ENCODE measurements around the gene C1orf35.

Gene C1orf35

DNA sequence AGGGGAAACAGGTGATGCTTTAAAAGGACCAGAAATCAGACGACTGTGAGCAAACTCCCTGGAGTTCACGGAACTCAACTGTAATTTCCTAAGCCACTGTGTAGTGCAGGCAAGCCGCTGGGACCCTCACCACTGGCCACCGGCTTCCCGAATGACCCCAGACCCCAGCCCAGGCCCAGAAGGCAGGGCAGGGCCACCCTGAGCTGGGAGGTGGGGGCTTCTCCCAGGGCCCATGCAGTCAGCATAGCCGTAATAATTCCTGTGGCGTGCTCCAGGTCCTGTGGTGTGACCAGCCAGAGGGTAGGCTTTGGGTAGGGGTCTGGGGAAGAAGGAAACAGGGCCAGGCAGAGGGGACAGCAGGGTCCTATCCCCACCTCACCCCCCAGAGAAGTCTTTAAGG is 24.1 kb downstream of the C1orf35 start:
- no peak for DNase-seq (ENCODE audit: low read depth)

DNA sequence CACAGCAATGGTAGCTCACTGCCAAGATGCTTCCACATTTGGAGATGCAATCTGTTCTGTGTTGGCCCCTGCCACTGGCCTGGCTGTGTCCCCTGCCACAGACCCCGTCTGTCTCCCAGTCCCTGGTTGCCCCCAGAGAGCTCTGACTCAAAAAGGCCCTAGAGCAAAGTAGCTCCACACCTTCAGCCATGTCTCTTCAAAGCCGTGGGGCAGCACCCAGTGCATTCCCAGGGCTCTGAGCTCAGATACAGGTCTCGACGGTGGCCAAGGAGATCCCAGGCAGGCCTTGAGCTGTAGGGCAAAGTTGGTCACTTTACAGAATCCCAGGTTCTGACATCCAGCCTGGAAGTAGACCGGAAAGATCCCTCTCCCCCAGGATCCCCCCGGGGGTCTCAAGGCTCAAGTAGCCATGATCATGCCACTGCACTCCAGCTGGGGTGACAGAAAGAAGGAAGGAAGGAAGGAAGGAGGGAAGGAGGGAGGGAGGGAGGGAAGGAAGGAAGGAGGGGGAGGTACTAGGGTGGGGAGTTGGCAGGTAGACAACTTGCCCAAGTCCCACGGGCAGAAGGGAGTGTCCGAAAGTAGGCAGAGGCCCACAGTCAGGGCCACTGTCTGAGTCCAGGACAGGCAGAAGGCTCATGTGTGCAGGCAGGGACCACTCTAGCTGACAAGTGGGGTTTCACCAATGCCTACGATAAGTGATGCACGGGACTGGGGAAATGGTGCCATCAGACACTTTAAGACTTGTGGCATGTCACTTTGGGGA is 25.4 kb downstream of the C1orf35 start:
- no peak for DNase-seq (ENCODE audit: low read depth)

DNA sequence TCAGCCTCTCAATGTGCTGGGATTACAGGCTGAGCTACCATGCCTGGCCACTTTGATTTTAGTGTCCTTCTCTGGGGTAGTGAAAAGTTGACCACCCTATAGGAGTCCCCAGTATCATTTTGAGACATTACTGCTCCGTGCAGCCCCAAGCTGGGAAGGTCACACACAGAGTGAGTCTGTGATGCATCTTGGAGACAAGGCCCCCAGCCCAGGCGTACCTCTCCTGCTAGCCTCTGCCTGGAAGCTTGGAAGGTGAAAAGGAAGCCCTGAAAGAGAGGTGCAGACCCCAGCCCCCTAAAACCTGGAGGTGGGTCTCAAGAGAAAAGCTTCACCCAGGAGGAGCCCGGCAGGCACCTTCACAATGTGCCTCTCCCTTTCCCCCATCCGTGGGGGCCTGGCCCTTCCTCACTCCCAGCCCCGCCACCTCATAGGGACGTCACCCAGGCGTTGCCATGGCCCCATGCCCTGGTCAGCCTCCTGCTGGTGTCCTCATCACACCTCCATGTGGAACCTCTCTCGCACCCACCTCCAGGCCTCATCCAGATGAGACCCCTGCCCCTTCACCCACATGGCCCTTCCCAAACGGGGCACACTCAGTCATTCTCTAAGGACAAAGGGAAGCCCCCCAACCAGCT is 26.2 kb downstream of the C1orf35 start:
- no peak for DNase-seq (ENCODE audit: low read depth)

DNA sequence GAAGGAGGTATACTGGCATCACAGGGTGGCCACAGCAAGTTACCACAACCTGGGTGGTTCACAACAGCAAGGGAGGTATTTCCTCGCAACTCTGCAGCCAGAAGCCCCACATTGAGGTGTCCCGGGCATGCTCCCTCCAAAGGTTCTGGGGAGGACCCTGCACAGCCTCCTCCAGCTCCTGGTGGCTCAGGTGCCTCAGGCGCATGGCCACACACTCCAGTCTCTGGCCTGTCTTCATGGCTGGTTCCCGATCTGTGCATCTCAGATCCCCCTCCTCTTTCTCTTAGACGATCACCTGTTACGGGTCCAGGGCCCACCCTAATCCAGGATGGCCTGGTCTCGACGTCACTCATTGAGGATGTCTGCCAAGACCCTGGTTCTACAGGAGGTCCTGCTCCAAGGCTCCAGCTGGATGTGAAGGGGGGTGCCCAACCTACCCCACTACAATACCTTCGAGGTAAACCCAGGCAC is 27.3 kb downstream of the C1orf35 start:
- no peak for DNase-seq (ENCODE audit: low read depth)

DNA sequence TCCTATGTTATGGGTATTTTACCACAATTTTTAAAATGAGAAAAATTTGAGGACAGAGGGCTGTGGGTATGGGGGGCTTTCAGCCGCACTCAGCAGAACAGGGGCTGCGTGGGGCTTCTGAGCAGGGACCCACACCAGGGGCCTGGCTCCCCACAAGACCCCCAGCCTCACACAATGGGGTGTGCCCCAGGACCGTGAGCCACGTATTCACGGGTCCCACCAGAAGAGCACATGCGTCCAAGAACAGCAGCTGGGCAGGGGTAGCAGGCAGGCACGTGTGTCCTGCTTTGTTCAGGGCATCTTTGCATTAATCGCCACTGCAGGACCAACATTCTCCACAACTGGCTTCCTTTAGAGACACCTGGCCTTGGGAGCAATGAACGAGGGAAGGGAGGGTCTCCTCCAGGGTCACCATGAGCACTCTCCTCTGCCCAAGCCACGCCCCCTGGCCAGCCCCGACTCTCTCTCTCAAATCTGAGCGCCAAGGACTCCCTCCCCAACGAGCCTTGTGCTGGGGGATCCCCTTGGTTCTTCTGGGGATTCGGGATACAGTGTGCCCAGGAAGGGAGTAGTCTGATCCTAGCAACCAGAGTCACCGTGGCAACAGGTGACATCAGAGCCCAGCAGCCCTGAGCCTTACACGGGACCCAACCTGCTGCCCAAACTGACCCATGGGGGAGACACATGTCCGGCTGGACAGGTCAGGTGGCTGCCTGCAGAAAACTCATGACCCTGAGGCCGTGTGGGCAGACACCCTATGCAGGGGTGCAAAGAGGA is 28.0 kb downstream of the C1orf35 start:
- no peak for DNase-seq (ENCODE audit: low read depth)

DNA sequence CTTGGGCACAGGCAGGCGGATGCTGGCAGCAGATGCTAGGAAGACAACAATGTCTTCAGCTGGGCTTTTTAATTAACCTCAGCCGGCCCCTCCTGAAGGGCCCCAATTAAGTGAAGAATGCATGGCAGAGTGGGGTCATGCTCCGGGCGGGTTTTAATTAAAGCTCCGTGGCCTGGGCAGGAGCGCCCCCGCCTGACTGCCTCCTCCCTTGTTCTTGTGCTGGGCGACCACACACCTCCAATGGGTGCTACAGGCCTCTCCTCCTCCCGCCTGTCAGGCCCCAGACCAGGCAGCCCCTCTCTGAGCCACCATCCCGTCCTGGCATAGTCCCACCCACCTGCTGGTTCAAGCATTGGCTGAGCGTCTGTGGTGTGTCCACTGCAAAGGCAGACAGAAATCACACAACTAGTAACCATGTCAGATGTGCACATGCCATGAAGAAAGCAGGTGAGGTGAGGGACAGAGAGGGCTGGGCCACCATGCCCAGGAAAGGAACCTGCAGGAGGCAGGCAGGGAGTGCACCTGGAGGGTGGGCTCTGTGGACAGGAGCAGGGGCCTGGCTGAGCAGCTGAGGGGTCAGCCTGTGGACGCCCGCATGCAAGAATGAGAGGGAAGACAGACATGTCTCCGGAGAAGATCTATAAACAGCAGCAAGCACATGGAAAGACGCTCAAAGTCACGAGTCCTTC is 29.1 kb downstream of the C1orf35 start:
- no peak for DNase-seq (ENCODE audit: low read depth)

DNA sequence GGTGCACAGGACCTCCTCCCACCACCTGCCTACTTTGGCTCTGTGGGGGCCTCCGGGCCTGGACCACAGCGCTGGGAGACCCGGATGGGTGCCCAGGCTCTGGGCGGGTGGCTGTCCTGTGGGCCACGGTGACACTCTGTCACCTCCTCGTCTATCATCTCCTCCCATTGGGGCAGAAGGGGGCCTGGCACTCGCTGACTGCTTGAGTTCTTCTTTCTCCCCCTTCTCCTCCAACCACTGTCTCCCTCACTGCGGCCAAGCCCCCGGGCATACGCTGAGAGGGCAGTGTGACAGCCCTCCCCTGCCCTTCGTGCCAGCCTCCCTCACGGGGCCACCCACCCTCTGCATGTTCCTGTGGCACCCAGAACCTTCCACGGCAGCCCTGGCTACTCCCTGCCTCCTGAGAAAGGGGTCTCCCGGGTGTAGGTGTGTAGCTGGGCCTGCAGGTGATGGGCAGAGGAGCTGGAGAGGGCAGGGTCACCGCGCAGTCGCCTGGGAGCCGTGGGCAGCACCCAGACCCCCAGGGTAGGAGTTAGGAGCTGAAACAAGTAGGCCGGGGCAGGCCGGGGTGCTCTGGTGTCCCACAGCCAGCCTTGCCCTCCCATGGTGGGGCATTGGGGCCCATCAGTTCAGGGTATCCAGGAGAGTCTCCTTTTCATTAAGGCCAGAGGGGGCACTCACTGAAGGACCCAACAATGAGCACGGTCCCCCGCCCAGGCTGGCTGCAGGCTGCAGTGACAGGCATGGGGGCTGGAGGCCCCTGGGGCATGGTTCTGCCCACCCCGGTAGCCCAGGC is 29.9 kb downstream of the C1orf35 start:
- no peak for DNase-seq (ENCODE audit: low read depth)

DNA sequence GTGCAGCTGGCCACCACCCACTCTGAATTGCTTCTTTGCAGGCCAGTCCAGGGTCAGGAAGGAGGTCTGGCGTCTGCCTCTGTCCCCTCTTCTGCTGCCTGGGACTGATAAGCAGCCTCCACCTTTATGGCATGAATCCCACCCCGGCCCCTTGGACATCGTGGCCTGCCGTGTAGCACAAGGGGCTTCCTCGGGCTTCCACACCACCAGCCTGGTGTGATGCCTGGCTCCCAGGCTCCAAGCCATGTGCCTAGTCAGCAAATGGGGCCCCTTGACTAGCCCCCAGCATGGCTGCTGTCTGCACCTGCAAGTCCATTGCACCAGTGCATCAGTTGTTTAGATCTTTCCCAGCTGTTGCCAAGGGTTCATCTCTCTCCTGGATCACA is 30.5 kb downstream of the C1orf35 start:
- DNase-seq (ENCODE audit: low read depth): no peak

DNA sequence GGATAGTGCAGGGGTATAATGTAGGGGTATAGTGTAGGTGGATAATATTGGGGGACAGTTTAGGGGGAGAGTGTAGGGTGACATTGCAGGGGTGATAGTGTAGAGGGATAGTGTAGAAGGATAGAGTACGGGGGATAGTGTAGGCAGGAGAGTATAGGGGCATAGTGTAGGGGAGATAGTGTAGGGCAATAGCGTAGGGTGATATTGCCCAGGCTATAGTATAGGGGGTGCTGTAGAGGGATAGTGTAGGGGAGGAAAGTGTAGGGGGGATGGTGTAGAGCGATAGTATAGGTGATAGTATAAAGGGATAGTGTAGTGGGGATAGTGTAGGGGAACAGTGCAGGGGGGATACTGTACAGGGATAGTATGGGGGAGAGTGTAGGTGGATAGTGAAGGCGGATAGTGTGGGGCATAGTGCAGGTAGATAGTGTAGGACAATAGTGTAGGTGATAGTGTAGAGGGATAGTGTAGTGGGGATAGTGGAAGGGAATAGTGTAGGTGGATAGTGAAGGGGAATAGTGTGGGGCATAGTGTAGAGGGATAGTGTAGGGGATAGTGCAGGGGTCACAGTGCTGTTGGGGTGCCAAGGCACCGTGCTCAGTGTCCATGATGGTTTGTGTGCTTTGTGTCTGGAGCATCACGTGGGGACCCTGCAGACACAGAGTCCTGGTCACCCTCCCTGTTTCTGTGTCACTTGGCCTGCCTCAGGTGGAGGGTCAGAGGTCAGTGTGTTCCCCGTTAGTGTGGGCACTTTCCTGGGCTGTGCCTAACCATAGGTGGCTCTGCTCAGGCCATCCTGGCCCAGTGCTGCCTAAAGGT is 31.1 kb downstream of the C1orf35 start:
- no peak for DNase-seq (ENCODE audit: low read depth)

DNA sequence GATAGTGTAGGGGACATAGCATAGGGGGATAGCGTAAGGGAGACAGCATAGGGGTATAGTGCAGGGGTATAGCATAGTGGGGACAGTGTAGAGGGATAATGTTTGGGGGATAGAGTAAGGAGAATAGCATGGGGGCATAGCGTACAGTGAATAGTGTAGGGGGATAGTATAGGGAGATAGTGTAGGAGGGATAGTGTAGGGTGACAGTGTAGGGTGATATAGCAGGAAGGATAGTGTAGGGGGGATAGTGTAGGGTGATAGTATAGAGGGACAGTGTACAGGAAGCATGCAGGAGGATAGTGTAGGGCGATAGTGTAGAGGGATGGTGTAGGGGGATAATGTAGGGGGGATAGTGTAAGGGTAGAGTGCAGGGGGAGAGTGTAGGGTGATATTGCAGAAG is 32.3 kb downstream of the C1orf35 start:
- DNase-seq (ENCODE audit: low read depth): no peak

DNA sequence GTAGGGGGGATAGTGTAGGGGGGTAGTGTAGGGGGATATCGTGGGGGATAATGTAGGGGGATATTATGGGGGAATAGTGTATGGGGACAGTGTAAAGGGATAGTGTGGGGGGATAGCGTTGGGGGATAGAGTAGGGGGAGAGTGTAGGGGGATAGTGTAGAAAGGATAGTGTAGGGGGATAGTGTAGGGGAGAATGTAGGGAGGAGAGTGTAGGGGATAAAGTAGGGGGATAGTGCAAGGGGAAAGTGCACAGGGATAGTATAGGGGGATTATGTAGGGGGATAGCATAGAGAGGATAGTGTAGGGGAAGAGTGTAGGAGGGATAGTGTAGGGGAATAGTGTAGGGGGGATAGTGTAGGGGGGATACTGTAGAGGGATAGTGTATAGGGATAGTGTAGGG is 33.0 kb downstream of the C1orf35 start:
- no peak for DNase-seq (ENCODE audit: low read depth)

DNA sequence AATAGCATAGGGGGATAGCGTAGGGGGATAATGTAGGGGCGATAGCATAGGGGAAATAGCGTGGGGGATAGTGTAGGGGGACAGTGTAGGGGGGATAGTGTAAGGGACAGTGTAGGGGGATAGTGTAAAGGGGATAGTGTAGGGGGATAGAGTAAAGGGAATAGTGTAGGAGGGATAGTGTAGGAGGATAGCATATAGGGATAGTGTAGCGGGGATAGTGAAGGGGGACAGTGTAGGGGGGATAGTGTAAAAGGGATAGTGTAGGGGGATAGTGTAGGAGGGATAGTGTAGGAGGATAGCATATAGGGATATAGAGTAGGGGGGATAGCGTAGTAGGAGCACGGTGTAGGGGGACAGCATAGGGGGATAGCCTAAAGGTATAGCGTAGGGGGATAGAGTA is 34.8 kb downstream of the C1orf35 start:
- no peak for DNase-seq (ENCODE audit: low read depth)

DNA sequence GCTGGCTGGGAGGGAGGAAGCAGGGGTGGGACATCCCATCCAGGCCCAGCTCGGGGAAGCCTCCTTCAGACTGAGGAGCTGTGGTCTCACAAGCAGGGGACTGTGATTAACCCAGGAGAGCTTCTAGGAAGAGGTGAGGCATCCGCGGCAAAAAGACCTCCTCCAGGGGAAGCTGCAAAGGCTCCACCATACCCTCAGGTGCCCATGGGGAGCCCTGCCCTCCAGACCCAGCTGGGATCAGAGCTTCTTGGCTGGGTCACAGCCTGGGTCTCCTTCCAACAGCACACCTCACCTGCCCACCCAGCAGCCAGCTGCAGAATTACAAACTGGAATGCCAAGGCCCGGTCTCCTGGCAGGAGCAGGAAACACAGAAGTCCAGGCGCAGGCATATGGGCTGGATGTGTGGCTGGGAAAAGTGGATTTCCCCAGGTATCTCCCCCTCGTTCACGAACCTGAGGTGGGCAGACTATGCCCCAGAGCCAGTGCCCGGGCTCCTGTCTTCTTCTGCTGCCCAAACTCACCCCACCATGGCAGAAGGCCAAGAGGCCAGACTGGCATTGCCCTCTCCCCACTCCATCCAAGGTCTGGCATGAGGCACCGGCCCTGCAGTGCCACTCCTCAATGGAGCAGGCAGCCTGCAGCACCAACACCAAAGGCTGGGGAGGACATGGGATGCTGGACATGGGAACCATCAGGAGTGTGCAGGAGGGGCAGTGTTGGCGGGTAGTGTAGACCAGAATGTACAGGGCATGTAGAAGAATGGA is 36.1 kb downstream of the C1orf35 start:
- no peak for DNase-seq (ENCODE audit: low read depth)

DNA sequence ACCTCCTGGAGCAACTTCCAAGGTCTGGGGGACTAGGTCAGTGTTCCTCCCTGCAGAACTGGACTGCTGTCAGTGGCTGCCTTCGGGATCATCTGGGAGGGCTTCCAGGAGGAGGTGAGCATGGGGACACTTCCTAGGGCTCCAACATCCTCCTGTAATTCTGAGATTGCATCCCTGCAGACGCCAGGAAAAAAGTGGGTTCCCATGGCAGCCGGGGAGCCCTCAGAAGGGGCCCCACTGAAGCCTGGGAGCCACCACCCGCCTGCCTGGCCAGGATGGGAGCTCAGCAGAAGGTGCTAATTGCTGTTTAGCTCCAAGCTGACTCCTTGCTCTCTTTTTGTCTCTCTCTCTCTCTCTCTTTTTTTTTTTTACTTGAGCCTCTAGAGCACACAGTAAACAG is 36.7 kb downstream of the C1orf35 start:
- DNase-seq (ENCODE audit: low read depth): no peak

DNA sequence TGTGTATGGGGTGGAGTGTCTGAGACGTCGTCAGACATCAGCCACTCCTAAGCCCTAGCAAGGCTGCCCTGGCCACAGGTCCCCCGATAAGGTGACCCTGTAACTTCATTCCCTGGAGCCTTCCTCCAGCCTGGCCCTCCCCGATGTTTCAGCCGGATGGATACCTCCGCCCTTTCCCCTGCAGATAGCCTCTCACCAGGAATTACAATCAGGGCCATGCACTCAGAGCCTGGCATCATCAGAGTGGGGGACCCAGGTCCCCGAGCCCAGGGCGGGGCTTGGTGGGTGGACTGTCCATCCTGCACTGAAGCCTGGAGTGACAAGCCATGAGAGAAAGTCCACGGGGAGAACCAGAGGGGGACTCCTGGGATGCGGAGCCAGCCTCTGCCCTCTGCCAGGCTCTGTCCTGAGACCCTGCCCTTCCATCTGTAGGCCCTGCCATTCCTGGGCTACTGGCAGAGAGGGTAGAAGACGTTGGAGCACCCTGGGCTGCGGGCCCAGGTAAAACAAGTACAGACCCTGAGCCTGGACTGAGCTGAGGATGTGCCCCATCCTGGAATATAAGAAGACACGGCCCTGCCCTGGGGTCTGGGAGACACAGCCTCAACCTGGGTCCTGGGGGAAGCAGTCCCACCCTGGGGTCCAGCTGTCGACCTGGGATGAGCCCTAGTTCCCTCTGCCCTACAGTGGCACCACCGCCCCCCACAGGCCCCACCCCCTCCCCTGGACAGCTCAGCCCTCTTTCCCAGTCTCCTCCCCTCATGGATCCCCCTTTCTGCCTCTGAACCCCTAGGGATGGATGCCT is 37.4 kb downstream of the C1orf35 start:
- no peak for DNase-seq (ENCODE audit: low read depth)

DNA sequence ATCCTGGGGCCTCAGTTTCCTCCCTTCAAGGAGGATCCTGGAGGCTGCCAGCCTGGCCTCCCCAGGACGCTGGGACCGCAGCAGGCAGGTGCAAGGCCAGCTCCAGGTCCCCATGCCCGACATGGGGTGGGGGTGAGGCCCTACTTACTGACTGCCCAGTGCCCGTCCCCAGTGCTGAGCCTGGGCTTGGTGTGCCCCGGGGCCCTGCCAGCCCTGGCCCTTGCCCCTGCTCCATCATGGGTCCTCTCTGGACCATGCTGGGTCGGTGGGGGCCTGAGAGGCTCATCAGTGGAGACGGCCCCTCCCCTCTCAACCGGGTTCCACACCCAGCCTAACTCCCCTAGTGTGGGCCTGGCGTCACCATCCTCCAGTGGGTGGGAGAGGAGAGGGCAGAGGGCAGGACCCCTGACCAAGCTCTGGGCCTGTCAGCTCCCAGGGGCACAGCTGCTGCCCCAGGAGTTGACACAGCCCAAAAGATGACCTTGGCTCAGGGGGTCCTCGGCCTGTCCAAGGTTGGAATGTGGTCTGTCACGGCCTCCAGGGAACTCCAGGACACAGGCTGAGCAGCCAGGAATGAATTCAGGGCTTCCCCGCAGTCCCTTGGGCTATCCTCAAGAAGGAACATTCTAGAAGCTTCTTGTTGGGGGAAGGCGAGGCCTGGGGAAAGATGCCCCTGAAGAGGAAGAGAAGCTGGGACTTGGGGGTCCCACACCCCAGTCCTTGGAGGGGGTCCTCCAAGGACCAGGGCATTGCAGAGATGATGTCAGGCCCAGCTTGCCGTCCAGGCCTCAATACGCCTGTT is 38.2 kb downstream of the C1orf35 start:
- DNase-seq (ENCODE audit: low read depth): no peak

DNA sequence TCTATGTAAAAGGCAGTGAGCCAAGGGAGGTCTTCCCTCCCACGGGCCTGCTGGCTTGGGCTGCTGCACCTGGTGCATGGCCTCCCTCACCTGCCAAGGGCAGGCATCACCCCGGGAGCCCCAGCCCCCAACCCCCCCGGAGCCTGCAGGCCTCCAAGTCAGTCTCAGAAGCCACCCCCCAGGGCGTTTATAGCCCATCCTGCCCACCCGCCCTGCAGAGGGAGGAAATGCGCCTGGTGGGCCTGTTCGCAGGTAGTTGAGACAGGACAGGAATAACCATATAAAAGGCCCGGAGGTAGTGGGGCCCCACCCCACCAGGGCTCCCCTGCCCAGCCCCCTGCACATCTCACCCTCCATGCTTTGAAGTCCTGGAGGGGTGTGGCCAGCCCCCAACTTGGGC is 38.8 kb downstream of the C1orf35 start:
- DNase-seq (ENCODE audit: low read depth): no peak
